CD4-positive, alpha-beta T cell treated with Interleukin-15 for 4 hours (primary cell): ENCODE data around the gene KCTD1.

ENCODE experiments used
- DNase-seq: peaks from one replicate; pipeline ENCODE4 v3.0.0-alpha.2; 2020; ENCODE audit warnings: low spot score

The KCTD1 gene

DNA sequence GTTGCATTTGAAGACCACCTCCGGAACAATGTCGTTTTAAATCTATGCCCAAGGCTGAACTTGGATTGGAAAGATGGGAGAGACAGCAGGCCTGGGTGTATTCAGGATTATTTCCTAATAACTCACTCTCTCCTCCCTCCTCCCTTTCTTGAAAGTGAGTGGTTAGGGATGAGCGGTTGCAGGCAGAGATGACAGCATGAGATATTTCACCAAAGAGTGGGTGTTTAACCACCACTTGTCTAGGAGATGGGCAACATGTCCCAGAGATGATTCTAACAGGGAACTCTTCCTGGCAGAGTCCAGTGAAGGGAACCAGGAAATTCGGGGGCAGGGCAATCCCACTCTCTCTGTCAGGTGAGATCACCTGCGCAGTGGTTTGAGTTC is 123.2 kb downstream of the KCTD1 start:
- no peak for DNase-seq

GRCh38 chr18:26424428-26425147 is 123.8 kb downstream of the KCTD1 start:
- DNase-seq: no peak

DNA sequence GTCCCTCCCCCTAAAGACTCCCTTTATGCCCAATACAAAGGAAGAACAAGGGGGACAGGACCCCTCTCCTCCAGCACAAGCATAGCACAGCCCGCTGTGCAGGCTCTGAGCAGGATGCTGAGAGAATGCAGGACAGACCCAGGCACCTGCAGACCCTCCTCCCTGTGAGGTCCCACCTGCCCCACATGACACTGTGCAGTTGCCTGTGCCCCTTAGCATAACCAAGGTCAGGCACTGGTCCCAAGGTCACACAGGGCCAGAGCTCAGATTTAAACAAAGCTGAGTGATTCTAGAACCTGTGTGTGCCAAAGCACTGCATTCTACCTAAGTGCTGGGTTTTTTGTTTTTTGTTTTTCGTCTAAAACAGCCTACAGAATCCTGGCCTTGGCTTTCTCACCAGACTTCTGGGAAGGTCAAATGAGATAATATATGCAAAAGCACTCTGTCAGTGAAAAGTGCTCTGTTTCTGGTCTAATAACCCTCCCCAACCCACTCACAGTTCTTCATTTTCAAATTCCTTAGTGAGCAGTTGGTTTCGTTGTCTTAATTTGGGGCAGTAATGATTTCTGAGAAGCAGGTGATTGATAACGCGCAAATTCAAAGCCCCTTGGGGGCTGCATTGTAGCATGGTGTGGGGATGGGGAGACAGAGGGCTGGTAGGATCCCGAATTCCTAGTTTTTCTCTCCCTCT is 125.7 kb downstream of the KCTD1 start:
- DNase-seq: no peak

- no peak for DNase-seq
Observed at GRCh38 chr18:26421931-26422330, 126.4 kb downstream of the KCTD1 start.

DNA sequence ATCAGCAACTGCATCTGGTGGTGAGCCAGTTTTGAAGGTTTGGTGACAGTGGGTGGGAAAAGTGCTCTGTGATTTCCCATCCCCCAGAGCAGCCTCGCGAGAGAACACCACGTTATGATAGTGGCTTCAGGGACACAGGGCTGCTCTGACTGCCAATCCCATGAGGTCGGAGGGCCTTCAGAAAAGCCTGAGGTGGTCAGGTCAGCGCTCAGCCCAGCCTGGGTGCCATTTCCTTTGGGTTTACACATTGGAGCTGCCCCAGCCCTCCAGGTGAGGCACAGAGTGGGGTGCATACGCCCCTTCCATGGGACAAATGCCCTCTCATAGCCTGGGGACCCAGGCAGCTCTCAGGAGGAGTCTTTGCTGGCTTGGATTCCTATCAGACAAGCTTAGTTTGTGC is 126.8 kb downstream of the KCTD1 start:
- DNase-seq: no peak

- DNase-seq: no peak
Observed at GRCh38 chr18:26419746-26420145, 128.6 kb downstream of the KCTD1 start.

DNA sequence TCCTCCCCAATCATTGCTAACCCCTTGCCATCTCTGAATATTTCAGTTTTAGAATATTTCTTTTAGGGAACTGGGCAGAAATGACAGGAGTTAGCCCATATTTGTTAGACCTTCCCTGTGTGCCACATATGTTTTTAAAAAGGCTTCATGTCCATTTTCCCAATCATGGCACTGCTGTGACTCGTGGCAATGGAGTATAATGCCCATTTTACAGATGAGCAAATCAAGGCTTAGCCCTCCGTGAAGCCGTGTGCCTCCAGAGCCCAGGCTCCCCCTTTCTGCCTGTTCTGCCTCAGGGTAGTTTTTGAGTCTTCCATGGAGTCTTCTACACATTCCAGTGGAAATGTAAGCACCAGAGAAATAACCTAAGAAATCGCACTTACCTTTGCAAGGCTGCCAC is 130.1 kb downstream of the KCTD1 start:
- no peak for DNase-seq

DNA sequence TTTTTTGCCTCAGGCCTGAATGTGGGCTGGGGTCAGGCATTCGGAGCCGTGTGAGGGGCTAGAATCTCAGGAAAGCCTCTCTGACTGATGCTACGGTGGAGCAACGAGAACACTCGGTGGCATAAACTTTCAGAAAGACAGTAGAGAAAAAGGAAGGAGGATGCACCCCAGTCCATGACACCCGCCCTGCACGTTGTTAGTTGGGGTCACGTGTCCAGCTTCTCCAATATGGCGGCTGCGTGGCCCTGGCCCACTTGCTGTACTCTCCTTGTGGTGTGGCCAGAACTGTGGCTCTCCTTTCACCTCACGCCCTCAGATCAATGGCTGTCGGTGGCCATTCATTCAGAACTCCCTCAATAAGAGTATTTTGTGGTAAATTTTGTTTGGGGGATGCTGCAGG is 131.2 kb downstream of the KCTD1 start:
- no peak for DNase-seq

- DNase-seq: no peak
Observed at GRCh38 chr18:26416652-26417150, 131.7 kb downstream of the KCTD1 start.

DNA sequence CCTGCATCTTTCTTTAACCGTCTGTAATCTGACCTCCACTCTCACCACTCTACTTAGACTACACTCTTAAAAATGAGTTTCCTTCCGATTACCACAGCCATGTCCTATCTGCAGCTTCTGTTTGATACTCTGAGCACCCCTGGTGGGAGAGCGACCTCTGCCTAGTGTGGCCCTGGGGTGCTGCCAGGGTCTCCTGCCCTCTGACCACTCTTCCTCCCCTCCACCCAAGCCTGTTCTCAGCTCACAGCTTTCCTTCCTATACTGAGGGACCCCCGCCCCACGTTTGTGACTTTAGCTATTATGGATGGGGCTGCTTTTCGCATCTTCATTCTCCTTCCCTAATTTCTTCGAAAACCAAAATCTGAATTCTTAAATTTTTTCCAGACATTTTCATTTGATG is 132.7 kb downstream of the KCTD1 start:
- no peak for DNase-seq

GRCh38 chr18:26414901-26415440 is 133.4 kb downstream of the KCTD1 start:
- DNase-seq: no peak

DNA sequence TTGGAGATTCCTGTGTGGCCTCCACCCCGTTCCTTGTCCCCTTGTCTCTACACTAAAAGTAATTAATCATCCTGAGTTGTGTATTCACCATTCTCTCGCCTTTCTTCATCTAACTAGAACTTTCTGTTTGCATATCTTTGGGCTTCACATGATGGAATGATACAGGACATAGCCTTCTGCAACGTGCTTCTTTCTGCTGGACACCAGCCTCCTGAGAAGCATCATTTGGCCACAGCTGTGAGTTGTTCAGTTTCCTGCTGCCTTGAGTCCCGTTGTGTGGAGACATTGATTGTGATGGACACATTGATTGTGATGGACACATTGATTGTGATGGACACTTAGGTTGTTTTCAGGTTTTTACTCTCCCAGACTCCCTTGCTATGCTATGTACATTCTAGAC is 139.3 kb downstream of the KCTD1 start:
- no peak for DNase-seq

GRCh38 chr18:26407736-26408601 is 140.4 kb downstream of the KCTD1 start:
- DNase-seq: no peak

- no peak for DNase-seq
Observed at GRCh38 chr18:26406854-26407517, 141.4 kb downstream of the KCTD1 start.

- DNase-seq: no peak
Observed at GRCh38 chr18:26406324-26406723, 142.0 kb downstream of the KCTD1 start.

DNA sequence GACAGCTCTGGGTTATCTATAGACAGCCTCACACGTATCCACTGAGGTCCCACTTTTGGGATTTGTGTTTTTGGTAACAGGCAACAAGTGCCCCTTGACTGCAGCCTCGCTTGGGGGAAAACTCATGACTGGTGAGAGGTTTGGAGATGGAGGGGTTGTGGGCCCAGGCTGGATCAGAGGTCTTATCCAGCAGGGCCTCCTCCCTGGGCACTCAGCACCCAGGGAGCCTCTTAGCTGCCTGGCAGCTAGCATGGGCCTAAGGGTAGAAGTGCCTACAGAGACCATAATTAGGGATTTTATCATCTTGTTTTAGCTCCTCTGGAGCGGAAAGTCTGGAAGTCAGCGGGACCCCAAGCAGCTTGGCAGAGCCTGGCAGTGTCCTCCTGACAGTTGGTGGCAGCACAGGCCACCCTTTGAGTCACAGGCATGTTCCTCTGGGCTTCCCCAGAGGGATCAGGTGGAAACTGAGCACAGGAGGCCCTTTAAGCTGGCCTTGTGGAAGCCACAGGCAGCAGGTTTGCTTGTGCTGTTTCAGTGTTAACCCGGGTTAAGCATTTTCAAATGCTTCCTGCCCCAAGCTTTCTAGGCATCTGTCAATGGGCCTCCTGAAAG is 143.1 kb downstream of the KCTD1 start:
- DNase-seq: no peak
